ENCODE measurements around the gene ACR.
"Not testable (repeated sequence)": the region's sequence is repeated elsewhere in the genome, so short reads cannot be mapped to it uniquely, and the experiment has no call there.

DNA sequence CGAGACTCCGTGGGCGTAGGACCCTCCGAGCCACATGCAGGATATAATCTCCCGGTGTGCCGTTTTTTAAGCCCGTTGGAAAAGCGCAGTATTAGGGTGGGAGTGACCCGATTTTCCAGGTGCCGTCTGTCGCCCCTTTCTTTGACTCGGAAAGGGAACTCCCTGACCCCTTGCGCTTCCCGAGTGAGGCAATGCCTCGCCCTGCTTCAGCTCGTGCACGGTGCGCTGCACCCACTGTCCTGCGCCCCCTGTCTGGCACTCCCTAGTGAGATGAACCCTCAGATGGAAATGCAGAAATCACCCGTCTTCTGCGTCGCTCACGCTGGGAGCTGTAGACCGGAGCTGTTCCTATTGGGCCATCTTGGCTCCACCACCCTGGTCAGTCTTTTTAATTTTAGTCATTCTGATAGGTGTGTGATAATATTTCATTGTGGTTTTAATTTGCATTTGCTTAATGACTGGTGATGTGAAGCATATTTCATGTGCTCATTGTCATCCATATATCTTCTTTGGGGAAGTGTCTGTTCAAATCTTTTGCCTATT is 19.0 kb downstream of the ACR start:
- TF ChIP-seq, protein P1, sequence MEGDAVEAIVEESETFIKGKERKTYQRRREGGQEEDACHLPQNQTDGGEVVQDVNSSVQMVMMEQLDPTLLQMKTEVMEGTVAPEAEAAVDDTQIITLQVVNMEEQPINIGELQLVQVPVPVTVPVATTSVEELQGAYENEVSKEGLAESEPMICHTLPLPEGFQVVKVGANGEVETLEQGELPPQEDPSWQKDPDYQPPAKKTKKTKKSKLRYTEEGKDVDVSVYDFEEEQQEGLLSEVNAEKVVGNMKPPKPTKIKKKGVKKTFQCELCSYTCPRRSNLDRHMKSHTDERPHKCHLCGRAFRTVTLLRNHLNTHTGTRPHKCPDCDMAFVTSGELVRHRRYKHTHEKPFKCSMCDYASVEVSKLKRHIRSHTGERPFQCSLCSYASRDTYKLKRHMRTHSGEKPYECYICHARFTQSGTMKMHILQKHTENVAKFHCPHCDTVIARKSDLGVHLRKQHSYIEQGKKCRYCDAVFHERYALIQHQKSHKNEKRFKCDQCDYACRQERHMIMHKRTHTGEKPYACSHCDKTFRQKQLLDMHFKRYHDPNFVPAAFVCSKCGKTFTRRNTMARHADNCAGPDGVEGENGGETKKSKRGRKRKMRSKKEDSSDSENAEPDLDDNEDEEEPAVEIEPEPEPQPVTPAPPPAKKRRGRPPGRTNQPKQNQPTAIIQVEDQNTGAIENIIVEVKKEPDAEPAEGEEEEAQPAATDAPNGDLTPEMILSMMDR (IDR thresholded peaks at IDR 0.05), result peak; percentile 39
- TF ChIP-seq POLR2AphosphoS5 (IDR thresholded peaks at IDR 0.05; ENCODE audit: low read depth, low read length), result not testable (repeated sequence)
- TF ChIP-seq, protein P2, sequence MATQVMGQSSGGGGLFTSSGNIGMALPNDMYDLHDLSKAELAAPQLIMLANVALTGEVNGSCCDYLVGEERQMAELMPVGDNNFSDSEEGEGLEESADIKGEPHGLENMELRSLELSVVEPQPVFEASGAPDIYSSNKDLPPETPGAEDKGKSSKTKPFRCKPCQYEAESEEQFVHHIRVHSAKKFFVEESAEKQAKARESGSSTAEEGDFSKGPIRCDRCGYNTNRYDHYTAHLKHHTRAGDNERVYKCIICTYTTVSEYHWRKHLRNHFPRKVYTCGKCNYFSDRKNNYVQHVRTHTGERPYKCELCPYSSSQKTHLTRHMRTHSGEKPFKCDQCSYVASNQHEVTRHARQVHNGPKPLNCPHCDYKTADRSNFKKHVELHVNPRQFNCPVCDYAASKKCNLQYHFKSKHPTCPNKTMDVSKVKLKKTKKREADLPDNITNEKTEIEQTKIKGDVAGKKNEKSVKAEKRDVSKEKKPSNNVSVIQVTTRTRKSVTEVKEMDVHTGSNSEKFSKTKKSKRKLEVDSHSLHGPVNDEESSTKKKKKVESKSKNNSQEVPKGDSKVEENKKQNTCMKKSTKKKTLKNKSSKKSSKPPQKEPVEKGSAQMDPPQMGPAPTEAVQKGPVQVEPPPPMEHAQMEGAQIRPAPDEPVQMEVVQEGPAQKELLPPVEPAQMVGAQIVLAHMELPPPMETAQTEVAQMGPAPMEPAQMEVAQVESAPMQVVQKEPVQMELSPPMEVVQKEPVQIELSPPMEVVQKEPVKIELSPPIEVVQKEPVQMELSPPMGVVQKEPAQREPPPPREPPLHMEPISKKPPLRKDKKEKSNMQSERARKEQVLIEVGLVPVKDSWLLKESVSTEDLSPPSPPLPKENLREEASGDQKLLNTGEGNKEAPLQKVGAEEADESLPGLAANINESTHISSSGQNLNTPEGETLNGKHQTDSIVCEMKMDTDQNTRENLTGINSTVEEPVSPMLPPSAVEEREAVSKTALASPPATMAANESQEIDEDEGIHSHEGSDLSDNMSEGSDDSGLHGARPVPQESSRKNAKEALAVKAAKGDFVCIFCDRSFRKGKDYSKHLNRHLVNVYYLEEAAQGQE (IDR thresholded peaks at IDR 0.05; ENCODE audit: insufficient read depth in 1 of 2, low read depth in 2 of 2, low read length in 1 of 2), result not testable (repeated sequence)

All from Panc1 (cell line).